NCI-H524 treated with DMSO at 0.1 percent for 48 hours (cell line): ENCODE results near the gene SLC25A4.
"Not testable (repeated sequence)": the region's sequence is repeated elsewhere in the genome, so short reads cannot be mapped to it uniquely, and the experiment has no call there.

ENCODE experiments used
- DNase-seq: peaks from one replicate; lab custom pipeline; 2025; lab: John Stamatoyannopoulos, UW

SLC25A4 gene

GRCh38 chr4:185183622-185184281 is 40.7 kb downstream of the SLC25A4 start:
- DNase-seq = no peak

DNA sequence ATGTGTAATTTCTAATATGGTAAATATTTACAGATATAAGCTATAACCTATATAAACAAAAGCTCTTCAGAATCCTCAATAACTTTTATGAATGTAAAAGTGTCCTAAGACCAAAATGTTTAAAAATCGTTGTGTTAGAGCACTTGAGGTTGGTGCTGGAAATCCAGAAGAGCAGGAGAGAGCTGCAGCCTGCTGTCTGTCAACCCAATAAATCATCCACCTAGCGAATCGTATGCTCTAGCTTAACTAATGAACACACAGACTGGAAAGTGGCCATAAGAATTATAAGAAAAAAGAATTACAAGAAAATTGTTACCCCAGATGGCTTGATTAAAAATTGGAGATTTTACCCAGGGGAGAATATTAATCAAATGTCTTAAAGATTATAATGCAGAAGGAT is 43.7 kb downstream of the SLC25A4 start:
- no peak for DNase-seq

DNA sequence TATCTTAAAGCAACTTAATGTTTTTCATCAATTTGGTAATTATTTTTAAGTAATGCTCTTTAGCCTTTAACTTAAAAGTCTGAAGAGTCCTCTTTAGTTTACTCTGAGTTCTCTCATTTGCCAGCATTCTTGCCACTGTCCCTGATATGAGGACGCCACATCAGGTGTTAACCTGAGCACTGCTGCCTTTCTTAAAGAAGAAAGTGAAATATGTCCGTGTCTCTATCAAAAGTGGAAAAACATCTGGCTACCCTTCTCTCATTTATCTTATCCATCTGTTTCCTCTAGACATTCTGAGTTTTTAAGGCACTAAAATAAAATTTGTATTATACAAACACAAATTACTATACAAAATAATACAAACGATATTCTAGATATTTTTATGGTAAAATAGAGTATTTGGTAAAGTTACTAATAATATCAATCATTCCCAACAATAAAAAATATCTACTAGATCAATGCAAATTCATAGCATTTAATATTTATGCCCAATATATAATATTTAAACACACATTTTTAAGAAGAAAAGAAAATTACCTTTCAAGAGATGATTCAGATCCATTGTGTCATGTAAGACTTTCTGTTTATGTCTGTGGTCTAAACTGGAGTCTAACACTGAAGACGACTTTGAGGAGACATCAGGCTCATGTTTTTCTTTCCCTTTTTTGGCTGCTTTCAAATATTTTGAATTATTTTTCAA is 46.7 kb downstream of the SLC25A4 start:
- no peak for DNase-seq

- no peak for DNase-seq
Observed at GRCh38 chr4:185190306-185190856, 47.3 kb downstream of the SLC25A4 start.

GRCh38 chr4:185192059-185192458 is 49.0 kb downstream of the SLC25A4 start:
- no peak for DNase-seq

DNA sequence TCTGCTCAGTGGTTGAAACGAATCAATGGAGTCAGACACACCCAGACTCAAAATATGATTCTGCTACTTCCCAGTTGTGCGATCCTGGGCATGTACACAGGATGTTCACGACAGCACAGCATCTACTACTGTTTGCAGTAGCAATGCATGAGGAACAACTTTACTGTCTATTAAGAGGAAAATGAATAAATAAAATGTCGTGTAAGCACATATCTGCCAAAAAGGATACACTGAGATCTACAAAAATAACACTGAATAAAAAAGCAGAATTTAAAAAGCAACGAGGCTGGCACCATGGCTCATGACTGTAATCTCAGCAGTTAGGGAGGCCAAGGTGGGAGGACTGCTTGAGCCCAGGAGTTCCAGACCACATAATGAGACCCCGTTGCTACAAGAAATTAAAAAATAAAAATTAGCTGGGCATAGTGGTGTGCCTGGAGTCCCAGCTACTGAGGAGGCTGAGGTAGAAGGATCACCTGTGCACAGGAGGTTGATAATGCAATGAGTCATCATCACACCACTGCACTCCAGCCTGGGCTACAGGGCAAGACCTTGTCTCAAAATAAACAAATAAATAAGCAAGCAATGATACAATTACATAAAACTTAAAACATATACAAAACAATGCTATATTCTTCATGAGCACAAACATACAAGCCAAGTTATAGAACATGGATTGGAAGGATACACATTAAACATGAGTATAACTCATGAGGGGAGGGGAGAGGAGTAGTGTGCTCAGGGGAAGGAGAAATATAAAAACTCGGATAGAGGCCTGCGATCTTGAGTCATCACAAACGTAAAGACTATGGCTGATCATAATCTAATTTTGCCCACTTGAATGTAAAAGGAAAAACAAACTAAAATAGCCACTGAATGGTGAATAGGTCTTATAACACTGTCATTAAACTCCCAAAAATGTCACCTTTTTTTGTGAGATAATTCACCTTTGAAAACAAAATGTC is 52.1 kb downstream of the SLC25A4 start:
- DNase-seq = no peak

- no peak for DNase-seq
Observed at GRCh38 chr4:185196437-185196836, 53.4 kb downstream of the SLC25A4 start.

GRCh38 chr4:185198189-185198588 is 55.1 kb downstream of the SLC25A4 start:
- not testable (repeated sequence) for DNase-seq
